Adrenal gland (tissue), 5 donors: ENCODE results near the gene FAM124B.

ENCODE experiments used
- POLR2A ChIP-seq, 2 donors: fragments of 450-650 bp; IDR thresholded peaks; one replicate each; pipeline ENCODE4 v1.6.1; 2017; ENCODE audit warnings: antibody characterized with exemption in 2 of 2, mild to moderate bottlenecking in 2 of 2, moderate library complexity in 1 of 2
- TF ChIP-seq, protein P1 (sequence below), 6 experiments: fragments of 450-650 bp in 4 of 6; fragments of 200-600 bp in 2 of 6; sonication (generic) in 1 of 6; IDR thresholded peaks; 1 replicate in 5 of 6; 2 replicates in 1 of 6; pipeline versions ENCODE4 v1.5.1 to v1.8.0; 2016 to 2021; ENCODE audit warnings: antibody characterized with exemption in 6 of 6, mild to moderate bottlenecking in 2 of 6, moderate library complexity in 1 of 6
- donor health status: DM: no; HTN: no; CAD: no.

DNA sequence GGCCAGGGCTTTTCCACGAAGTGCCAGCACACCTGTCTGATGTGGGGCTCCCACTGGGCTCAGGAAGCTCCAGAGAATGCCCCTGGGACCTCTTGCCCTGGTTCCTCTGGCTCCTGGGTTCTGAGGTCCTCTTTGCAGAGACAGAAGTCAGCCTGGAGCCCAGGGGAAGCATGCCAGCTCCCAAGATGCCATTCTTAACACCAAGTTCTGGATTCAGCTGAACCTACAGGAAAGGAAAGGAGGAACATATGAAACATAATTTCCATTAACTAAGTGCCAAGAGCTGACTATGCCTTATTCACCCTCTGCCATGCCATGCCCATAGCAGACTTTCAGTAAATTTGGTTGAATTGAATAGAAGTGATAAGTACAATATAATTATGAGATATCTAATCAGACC lies 21.9 kb downstream of the FAM124B start:
- TF ChIP-seq POLR2A (IDR thresholded peaks at IDR 0.05): no peak
- TF ChIP-seq, protein P1, sequence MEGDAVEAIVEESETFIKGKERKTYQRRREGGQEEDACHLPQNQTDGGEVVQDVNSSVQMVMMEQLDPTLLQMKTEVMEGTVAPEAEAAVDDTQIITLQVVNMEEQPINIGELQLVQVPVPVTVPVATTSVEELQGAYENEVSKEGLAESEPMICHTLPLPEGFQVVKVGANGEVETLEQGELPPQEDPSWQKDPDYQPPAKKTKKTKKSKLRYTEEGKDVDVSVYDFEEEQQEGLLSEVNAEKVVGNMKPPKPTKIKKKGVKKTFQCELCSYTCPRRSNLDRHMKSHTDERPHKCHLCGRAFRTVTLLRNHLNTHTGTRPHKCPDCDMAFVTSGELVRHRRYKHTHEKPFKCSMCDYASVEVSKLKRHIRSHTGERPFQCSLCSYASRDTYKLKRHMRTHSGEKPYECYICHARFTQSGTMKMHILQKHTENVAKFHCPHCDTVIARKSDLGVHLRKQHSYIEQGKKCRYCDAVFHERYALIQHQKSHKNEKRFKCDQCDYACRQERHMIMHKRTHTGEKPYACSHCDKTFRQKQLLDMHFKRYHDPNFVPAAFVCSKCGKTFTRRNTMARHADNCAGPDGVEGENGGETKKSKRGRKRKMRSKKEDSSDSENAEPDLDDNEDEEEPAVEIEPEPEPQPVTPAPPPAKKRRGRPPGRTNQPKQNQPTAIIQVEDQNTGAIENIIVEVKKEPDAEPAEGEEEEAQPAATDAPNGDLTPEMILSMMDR (IDR thresholded peaks at IDR 0.05): no peak
